ENCODE measurements around the gene SIAH3.
"Not testable (repeated sequence)": the region's sequence is repeated elsewhere in the genome, so short reads cannot be mapped to it uniquely, and the experiment has no call there.

The SIAH3 gene
- long read RNA-seq, donor 1, result 0 reads
- long read RNA-seq, donor 2, result 0 reads
- long read RNA-seq, donor 3, full-length matches to known transcripts, result 2 of 2 reads
- long read RNA-seq, donor 3, partial matches to known transcripts, result 0 of 2 reads
- long read RNA-seq, donor 3, other reads (novel, unspliced or antisense), result 0 of 2 reads
- long read RNA-seq, donor 4, full-length matches to known transcripts, result 2 of 2 reads
- long read RNA-seq, donor 4, partial matches to known transcripts, result 0 of 2 reads
- long read RNA-seq, donor 4, other reads (novel, unspliced or antisense), result 0 of 2 reads
- long read RNA-seq, donor 5, result 0 reads
- long read RNA-seq, donor 6, full-length matches to known transcripts, result 1 of 1 reads
- long read RNA-seq, donor 6, partial matches to known transcripts, result 0 of 1 reads
- long read RNA-seq, donor 6, other reads (novel, unspliced or antisense), result 0 of 1 reads
- long read RNA-seq, donor 7, result 0 reads
- long read RNA-seq, donor 8, full-length matches to known transcripts, result 2 of 2 reads
- long read RNA-seq, donor 8, partial matches to known transcripts, result 0 of 2 reads
- long read RNA-seq, donor 8, other reads (novel, unspliced or antisense), result 0 of 2 reads

DNA sequence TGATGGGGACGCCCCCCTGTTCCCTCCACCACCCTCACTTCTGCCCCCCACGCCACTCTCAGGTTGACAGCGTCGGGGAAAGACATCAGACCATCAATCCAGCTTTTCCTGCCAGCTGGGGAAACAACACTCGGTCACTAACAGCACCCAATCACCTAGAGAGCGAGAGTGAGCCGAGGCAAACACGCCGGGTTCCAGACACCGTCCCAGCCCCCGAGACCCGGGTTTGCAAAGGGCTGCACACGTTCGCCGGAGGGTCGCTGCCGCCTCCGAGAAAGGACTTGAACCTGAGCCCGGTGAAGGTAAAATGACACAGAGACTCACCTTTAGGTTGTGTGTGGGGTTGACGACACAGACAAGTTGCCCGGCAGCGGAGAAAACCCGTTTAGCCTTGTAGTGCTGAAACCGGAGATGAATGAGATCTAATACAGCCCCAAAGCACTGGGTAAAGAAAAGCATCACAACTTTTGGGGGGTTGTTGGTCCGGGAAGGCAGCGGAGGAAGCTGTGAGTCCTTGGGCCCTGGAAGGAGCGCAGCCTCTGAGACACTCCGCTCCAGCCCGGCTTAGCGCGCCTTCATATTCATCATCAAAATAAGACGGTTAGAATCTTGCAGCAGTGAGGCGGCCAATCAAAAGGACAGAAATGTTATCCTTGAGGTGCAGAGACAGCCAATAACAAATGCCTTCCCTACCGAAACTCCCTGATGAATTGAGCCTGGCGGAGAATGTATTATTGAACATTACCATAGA is at the start of gene SIAH3:
TSS of gene SIAH3 (minus strand) at position 583 of the 751 bp plus-strand sequence. CDS start at position 459, 124 bp downstream.
- peak; percentile 67 for DNase-seq

DNA sequence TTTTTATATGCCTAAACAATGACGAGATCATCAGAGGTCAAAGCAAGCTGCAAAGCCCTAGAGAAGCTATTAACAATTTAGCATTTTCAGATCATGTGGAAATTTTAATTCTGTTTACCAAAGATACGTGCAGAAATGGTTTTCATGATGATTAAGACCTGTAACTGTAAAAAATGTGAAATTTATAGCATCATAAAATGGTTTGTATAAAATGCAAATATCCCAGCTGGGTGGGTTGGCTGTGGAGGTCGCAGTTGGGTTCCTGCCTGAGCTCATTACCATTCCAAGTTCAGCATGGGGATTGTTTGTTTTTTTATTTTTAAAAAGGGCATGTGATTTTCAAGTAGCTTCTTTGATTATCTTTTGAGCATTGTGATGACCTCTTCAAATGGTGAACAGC is 47.9 kb upstream of the SIAH3 start:
- DNase-seq, result no peak

DNA sequence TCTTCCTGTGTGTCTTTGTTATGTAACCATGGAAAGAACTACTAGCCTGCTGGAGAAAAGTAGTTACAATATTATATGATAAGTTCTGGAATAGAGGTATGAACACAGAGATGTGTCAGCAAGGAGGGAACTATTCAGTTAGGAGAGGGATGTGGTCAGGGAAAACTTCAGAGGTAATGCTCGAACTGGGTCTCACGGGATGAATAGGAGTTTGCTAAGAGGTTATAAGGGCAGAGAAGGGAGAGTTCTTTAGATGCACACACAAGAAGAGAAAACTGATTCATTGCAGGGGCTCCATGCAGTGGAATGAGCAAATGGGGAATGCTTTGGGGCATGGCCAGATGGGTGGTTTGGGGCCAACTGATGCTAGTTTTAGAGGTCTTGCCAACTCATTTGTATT is 46.0 kb upstream of the SIAH3 start:
- DNase-seq, result no peak

GRCh38 chr13:45896285-45896684 is 44.7 kb upstream of the SIAH3 start:
- no peak for DNase-seq

- DNase-seq, result no peak
Measured at GRCh38 chr13:45895881-45896280, 44.3 kb upstream of the SIAH3 start.

- no peak for DNase-seq
Measured at GRCh38 chr13:45892513-45892912, 41.0 kb upstream of the SIAH3 start.

DNA sequence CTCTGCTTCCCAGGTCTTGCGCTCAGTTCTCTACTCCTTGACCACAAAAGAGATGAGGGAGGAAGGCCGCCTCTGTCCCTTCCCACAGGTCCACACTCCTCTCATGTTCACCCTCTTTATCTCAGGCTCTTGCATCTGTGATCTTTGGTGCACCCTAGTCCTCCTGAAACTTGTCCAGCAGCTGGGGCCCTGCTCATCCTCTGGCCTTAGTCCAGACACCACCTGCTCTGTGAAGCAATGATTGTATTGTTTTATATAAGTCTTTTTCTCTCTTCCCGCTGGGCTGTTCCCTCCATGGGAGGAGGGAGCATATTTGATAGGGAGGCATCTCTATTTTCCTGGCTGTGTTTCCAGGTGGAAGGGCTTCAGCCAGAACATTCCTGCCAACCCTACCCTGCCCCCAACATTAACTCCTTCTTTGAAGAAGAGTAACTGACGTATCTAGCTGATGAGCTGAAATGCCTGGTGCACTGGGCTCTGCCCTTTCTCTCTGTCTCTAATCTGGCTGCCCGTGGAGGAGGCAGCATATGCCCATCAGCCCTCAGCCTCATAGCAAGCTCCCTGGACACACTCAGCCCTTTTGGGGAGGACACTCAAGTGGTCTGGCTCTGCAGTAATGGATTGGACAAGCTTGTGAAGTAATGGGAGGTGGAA is 38.2 kb upstream of the SIAH3 start:
- DNase-seq, result no peak

DNA sequence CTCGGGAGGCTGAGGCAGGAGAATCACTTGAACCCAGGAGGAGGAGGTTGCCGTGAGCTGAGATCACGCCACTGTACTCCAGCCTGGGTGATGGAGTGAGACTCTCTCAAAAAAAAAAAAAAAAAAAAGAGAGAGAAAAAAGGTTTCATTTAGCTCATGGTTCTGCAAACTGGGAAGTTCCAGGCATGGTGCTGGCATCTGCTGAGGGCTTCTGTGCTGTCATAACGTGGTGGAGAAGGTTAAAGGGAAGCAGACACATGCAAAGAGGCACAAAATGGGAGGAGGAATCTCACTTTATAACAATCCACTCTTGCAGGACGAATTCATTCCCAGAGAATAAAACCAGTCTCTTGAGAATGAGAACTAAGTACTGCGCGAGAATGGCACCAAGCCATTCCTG is 34.9 kb upstream of the SIAH3 start:
- no peak for DNase-seq

DNA sequence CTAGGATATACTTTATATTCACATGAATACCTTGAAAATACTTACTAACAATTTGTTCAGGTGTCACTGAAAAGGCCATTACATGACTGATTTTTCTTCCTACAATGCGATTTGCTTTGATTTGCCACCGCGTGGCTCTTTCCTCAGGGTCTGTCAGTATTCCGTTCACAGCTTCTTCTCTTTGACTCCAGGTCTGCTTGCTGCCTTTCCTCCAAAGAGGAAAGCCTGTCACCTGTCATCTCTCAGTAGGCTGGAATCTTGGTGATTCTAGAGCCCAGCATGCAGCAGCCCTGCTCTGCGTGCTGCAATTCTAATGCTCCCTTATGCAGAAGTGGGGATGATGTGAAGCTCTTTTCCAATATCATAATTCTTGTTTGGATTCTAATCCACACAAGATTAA is 33.6 kb upstream of the SIAH3 start:
- DNase-seq, result no peak

DNA sequence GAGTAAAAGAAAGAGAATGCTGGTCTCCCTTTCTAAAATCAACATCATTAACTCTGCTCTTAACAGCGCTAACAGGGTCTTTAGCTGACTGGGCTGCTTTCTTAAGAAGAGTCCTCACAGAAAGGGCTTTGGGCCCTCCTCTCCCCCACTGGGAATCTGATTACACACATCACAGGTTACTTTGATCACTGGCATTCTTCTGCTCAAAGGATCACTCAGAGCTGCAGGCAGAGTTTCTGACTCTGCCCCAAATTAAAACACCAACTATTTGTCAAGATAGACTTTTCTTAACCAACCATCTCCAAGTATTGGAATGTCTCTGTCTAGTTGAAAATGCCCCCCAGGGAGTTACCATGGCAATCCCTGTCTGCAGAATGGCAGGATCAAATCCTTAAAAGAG is 31.1 kb upstream of the SIAH3 start:
- DNase-seq, result no peak

DNA sequence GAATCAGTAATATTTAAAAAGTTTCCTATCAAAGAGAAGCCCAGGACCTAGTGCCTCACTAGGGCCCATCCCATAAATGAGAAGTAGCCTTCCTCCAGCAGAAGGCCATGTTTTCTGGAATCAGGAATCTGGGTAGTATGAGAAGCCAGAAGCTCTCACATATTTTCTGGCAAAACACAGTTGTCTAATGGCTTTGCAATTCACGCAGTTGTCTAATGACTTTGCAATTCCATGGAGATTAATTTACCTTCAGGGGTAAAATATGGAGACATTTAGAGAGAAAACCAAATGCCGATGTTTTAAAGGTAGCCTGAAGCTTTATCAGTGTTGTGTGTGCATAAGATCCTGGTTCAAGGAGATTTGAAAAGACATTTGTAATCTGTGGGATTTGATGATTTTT is 29.8 kb upstream of the SIAH3 start:
- no peak for DNase-seq

GRCh38 chr13:45880242-45880641 is 28.7 kb upstream of the SIAH3 start:
- DNase-seq, result no peak

- DNase-seq, result no peak
Measured at GRCh38 chr13:45879666-45880065, 28.1 kb upstream of the SIAH3 start.

DNA sequence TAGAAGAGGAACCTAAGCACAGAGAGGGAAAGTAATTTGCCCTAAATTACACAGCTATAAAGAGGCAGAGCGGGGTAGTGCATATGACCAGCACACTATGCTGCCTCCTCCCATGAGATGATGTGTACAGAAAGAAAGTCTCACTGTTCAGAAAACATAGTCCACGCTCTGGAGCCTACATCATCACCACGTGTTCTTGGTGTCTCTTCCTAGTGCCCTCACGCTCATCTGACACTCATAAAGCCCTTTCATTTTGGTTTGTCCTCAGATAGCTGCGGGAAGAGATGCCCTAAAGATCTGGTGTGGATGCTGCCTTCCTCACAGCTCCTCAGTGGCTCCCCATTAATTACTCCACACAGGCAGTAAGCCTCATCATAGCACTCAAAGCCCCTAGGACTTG is 27.4 kb upstream of the SIAH3 start:
- DNase-seq, result no peak

- DNase-seq, result no peak
Measured at GRCh38 chr13:45876781-45877180, 25.2 kb upstream of the SIAH3 start.

DNA sequence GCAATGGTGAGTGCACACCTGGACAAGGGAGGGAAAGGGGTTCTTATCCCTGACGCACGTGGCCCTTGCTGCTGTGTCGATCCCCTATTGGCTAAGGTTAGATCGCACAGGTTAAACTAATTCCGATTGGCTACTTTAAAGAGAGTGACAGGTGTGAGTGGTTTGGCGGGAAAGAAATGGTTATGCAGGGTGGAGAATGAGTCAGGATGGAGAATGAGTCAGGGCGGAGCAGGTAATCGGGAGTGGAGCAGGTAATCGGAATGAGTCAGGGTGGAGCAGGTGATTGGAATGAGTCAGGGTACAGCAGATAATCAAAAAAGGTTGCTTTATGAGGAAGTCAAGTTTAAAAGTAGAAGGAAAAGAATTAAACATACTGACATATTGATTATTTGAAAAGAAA is 24.4 kb upstream of the SIAH3 start:
- no peak for DNase-seq

- DNase-seq, result no peak
Measured at GRCh38 chr13:45873491-45874325, 22.2 kb upstream of the SIAH3 start.

- no peak for DNase-seq
Measured at GRCh38 chr13:45872566-45872965, 21.0 kb upstream of the SIAH3 start.

- DNase-seq, result not testable (repeated sequence)
Measured at GRCh38 chr13:45871201-45871600, 19.6 kb upstream of the SIAH3 start.

GRCh38 chr13:45870232-45870631 is 18.7 kb upstream of the SIAH3 start:
- no peak for DNase-seq

DNA sequence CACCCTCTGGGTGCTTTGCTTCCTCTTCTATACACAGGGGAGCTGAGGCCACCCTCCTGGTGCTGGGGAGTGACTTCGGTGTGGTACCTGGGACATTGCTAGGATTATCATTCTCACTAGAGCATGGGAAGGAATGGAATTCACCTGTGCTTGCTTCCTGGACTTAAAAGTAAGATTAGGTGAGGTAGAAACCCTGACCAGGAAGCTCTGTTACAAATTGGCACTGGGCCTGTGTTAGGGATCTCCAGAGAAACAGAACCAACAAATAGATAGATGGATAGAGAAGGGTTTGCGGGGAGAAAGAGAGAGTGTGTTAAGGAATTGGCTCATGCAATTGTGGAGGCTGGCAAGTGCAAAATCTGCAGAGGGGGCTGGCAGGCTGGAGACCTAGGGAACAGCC is 13.9 kb upstream of the SIAH3 start:
- no peak for DNase-seq

Measured in right kidney (tissue), 9 donors.